Measurements from ENCODE around the gene PTPN2.

GRCh38 chr18:12884406-12885323 is 628 bp upstream of the PTPN2 start:
- TF ChIP-seq CTCF (conservative IDR thresholded peaks at IDR 0.05; ENCODE audit: low read depth, low read length) (no peak), EZH2 (IDR thresholded peaks at IDR 0.05; ENCODE audit: borderline replicate concordance, low read depth, low read length, poor library complexity, severe bottlenecking) (no peak)

Data from A673 (cell line).